Activated CD4-positive, alpha-beta T cell treated with anti-CD3 and anti-CD28 coated beads, Interleukin-2, amount 10 ng/mL, durations not matched to agents 24 days and 14 days (primary cell): ENCODE results near the gene TXNDC2. TPM values are rescaled to one million over a fixed set of nuclear protein-coding genes. Genes with fewer than 3 reads are reported as not detected.

Source experiments
- DNase-seq: peaks from one replicate; pipeline ENCODE4 v3.0.0; 2022
- H3K27ac Mint-ChIP-seq: one replicate; pipeline ENCODE4 v1.8.0; 2022; ENCODE audit warnings: mild to moderate bottlenecking, mixed read lengths
- H3K27me3 Mint-ChIP-seq: one replicate; pipeline ENCODE4 v1.8.0; 2022; ENCODE audit warnings: mixed read lengths
- H3K36me3 Mint-ChIP-seq: one replicate; pipeline ENCODE4 v1.8.0; 2022; ENCODE audit warnings: low read depth, mild to moderate bottlenecking, mixed read lengths
- H3K4me1 Mint-ChIP-seq: one replicate; pipeline ENCODE4 v1.8.0; 2021; ENCODE audit warnings: mixed read lengths
- H3K4me3 Mint-ChIP-seq: one replicate; pipeline ENCODE4 v1.8.0; 2022; ENCODE audit warnings: mild to moderate bottlenecking, moderate library complexity, mixed read lengths
- H3K9me3 Mint-ChIP-seq: one replicate; pipeline ENCODE4 v1.8.0; 2021; ENCODE audit warnings: mixed read lengths
- intact Hi-C: fragments of 100-400 bp; cut with micrococcal nuclease; formaldehyde crosslinking; loops from one replicate; pipeline ENCODE4 v1.15.1; 2023
- total RNA-seq: library from RNA; stranded (reverse); gene quantifications from 2 replicates; pipeline ENCODE4 v1.2.3, GENCODE V29; 2022

The TXNDC2 gene
- total RNA-seq, 1 donor from 2014 or later = not detected

DNA sequence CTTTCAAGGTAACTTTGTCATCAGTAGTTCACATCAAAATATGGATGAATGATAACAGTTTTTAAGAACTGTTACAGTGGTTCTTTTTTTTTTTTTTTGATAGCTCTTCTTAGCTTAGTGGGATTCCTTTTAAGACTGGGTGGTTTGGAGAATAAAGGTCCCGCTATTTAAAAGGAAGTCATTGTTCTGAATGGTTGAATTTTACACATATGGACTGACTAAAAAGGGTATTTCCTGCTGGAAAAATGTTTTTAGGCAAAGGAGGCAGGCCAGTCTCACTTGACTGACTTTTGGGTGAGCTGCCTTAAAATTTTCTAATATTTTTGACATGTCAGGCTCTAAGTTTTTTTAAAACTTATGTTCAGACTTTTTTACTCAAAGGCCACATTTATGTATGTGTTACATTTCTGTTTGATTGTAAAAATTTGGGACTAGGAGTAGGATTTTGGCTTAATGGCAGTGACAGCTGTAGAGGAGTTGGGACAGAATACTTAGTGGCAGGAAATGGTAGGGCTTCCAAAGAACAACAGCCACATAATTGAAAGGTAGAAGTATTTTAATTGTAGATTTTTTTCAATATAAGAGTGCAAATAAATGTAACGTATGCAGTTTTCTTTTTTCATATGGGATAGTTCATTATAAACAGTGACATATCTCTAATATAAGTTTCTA, 41.8 kb downstream of the TXNDC2 start:
- DNase-seq = no peak
- Mint-ChIP-seq H3K27ac (no peak overlapping the region), H3K36me3 (peaks cover 7% of the 10 kb centered on the region), H3K4me1 (peaks cover 33% of the 10 kb centered on the region), H3K4me3 (no peak overlapping the region), H3K9me3 (no peaks in the 10 kb centered on the region), H3K27me3 (no peaks in the 10 kb centered on the region)
- intact Hi-C loops = no loop called here

GRCh38 chr18:9928646-9929259, 43.0 kb downstream of the TXNDC2 start:
- H3K4me1 Mint-ChIP-seq = peaks cover 32% of the 10 kb centered on the region
- intact Hi-C loops = no loop called here
- no peak overlapping the region for H3K4me3 Mint-ChIP-seq
- H3K9me3 Mint-ChIP-seq = no peaks in the 10 kb centered on the region
- H3K27me3 Mint-ChIP-seq = no peaks in the 10 kb centered on the region
- no peak overlapping the region for H3K27ac Mint-ChIP-seq
- H3K36me3 Mint-ChIP-seq = peaks cover 17% of the 10 kb centered on the region
- no peak for DNase-seq

DNA sequence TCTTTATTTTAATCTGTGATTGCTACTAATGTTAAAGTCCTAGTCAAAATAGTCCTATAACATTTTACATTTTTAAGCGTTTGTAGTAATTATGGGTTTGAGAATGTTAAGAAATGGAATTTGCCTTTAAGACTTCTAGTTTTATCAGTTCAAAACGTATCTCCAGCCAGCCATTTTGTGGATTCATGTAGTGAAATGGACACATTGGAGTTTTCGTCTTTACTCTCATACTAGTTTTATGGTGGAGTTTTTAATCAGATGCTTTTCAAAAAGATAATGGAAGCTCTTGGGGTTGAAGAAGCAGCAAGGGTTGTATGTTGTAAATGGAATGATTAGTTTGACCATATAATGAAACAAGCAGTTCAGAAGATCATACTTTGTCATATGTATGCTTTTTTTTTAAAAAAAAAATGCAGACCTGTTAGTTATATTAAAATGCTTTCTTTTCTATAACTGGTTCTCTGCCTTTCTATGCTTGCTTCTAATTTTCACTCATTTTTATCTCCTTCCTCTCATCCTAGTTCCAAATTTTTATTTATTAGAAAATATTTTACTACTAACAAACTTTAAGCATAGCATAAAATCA, 44.6 kb downstream of the TXNDC2 start:
- intact Hi-C loops = no loop called here

DNA sequence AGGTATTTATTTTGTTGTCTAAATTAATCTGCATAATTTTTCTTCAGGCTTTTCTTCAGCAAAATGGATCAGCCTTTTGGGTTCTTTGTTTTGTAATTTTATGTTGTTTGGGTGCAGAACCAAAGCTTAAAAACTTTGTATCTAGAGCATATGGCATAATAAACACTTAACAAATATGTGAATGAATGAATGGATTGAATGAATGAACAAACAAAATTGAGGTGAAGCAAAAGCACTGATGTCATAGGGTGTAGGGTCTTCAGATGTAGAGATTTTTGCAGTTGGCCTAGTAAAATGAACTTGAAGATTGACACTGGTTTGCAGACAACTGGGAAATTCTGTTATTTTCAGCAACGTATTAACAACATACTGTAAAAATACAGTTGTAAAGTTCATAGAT, 45.4 kb downstream of the TXNDC2 start:
- no peak overlapping the region for H3K4me3 Mint-ChIP-seq
- H3K9me3 Mint-ChIP-seq = no peaks in the 10 kb centered on the region
- peaks cover 25% of the 10 kb centered on the region for H3K4me1 Mint-ChIP-seq
- intact Hi-C loops = no loop called here
- peaks cover 24% of the 10 kb centered on the region for H3K36me3 Mint-ChIP-seq
- no peaks in the 10 kb centered on the region for H3K27me3 Mint-ChIP-seq
- H3K27ac Mint-ChIP-seq = no peak overlapping the region
- DNase-seq = no peak

More for the DNA sequence above, 44.6 kb downstream of the TXNDC2 start:
- Mint-ChIP-seq H3K36me3 (peaks cover 24% of the 10 kb centered on the region), H3K4me1 (peaks cover 25% of the 10 kb centered on the region), H3K4me3 (no peak overlapping the region), H3K27ac (no peak overlapping the region), H3K27me3 (no peaks in the 10 kb centered on the region), H3K9me3 (no peaks in the 10 kb centered on the region)
- DNase-seq = no peak

DNA sequence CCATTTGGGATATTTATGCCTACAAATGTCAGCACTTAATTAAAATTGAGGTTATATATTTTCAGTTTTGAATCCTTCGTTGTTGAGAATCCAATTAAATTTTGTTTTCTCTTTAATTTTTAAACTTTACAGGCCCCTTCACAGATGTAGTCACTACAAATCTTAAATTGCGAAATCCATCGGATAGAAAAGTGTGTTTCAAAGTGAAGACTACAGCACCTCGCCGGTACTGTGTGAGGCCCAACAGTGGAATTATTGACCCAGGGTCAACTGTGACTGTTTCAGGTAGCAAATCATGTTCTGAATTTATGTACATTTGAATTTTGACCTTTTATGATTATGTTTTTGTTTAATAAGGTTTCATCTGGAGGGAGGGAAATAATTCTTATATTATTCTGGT, 45.9 kb downstream of the TXNDC2 start:
- DNase-seq = no peak
- intact Hi-C loops = no loop called here
- Mint-ChIP-seq H3K4me3 (no peak overlapping the region), H3K27me3 (no peaks in the 10 kb centered on the region), H3K27ac (no peak overlapping the region), H3K9me3 (no peaks in the 10 kb centered on the region), H3K36me3 (peaks cover 29% of the 10 kb centered on the region), H3K4me1 (peaks cover 22% of the 10 kb centered on the region)

DNA sequence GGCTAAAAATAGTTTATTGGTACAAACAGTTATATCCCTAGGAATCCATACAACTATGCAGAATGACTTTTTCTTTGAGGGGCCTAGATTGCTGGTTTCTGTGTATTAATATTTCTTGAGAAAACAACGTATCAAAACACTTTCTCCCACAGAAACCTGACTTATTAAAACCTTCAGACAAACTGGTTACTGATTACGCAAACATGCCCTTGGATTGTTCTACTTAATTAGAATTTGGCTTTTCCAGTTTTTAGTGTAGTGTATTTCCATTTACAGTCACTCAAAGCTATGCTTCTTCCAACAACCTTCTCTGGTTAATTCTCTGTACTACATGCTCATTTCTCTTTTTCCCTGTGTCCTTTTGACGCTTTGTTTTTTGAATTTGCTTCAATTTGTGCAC, 48.1 kb downstream of the TXNDC2 start:
- intact Hi-C loops = no loop called here
- Mint-ChIP-seq H3K4me3 (no peak overlapping the region), H3K36me3 (peaks cover 42% of the 10 kb centered on the region), H3K27ac (no peak overlapping the region), H3K4me1 (peaks cover 11% of the 10 kb centered on the region), H3K27me3 (no peaks in the 10 kb centered on the region), H3K9me3 (no peaks in the 10 kb centered on the region)
- DNase-seq = no peak

DNA sequence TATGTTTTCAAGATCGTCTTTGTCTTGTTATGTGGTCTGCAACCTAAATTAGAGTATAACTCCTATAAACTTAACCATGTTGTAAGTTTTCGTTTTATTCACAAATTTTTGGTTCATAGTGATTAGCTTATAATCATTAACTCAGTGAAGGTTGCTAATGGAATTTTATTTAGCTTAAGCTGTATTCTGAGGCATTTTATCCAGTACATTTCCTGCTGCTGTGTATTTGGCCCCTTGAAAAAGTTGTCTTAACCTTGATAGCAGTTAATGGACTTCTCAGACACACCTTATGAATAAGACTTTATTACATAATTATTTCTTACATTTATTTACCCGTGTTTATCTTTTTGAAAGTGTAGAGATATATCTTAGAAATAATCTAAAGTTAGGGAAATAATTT, 48.5 kb downstream of the TXNDC2 start:
- H3K4me1 Mint-ChIP-seq = peaks cover 10% of the 10 kb centered on the region
- no peak overlapping the region for H3K4me3 Mint-ChIP-seq
- peaks cover 42% of the 10 kb centered on the region for H3K36me3 Mint-ChIP-seq
- intact Hi-C loops = no loop called here
- no peak overlapping the region for H3K27ac Mint-ChIP-seq
- H3K9me3 Mint-ChIP-seq = no peaks in the 10 kb centered on the region
- DNase-seq = no peak
- H3K27me3 Mint-ChIP-seq = no peaks in the 10 kb centered on the region

Other genes starting within 250 kb of the TXNDC2 start
- 0.66 TPM in 1 of 2 replicates, not detected in the other for gene RAB31, start 177.7 kb upstream of the TXNDC2 start, total RNA-seq
- 182 and 196 TPM in 2 replicates for gene VAPA, start 28.0 kb downstream of the TXNDC2 start, total RNA-seq